ENCODE measurements around the gene HTR3D.

The HTR3D gene

GRCh38 chr3:184040010-184040409 is 8.5 kb downstream of the HTR3D start (continued):
- TF ChIP-seq TCF4 (CRISPR knock-in tag; IDR thresholded peaks at IDR 0.05; ENCODE audit: borderline replicate concordance) (no peak), OSR1 (CRISPR knock-in tag; IDR thresholded peaks at IDR 0.05) (no peak), RARB (CRISPR knock-in tag; IDR thresholded peaks at IDR 0.05) (no peak), TOX (CRISPR knock-in tag; IDR thresholded peaks at IDR 0.05; ENCODE audit: borderline replicate concordance) (no peak), ZNF70 (CRISPR knock-in tag; IDR thresholded peaks at IDR 0.05) (no peak), ZFP3 (CRISPR knock-in tag; IDR thresholded peaks at IDR 0.05) (no peak), ZNF565 (CRISPR knock-in tag; conservative IDR thresholded peaks at IDR 0.05; ENCODE audit: low read depth) (no peak), BACH2 (CRISPR knock-in tag; IDR thresholded peaks at IDR 0.05; ENCODE audit: borderline replicate concordance) (no peak)

- TF ChIP-seq POU6F1 (CRISPR knock-in tag; IDR thresholded peaks at IDR 0.05; ENCODE audit: borderline replicate concordance, low read depth) (no peak), ZNF565 (CRISPR knock-in tag; conservative IDR thresholded peaks at IDR 0.05; ENCODE audit: low read depth) (no peak), ZNF8 (CRISPR knock-in tag; IDR thresholded peaks at IDR 0.05) (no peak), OSR1 (CRISPR knock-in tag; IDR thresholded peaks at IDR 0.05) (no peak), ZFP3 (CRISPR knock-in tag; IDR thresholded peaks at IDR 0.05) (no peak), PATZ1 (CRISPR knock-in tag; IDR thresholded peaks at IDR 0.05; ENCODE audit: borderline replicate concordance) (no peak), CSRNP3 (CRISPR knock-in tag; IDR thresholded peaks at IDR 0.05) (no peak), ZNF70 (CRISPR knock-in tag; IDR thresholded peaks at IDR 0.05) (no peak), ZC3H10 (CRISPR knock-in tag; IDR thresholded peaks at IDR 0.05) (no peak), ESRRG (CRISPR knock-in tag; IDR thresholded peaks at IDR 0.05) (no peak), CSDC2 (CRISPR knock-in tag; IDR thresholded peaks at IDR 0.05) (no peak), SNAI2 (CRISPR knock-in tag; IDR thresholded peaks at IDR 0.05) (no peak), ARNTL (CRISPR knock-in tag; IDR thresholded peaks at IDR 0.05; ENCODE audit: borderline replicate concordance, low read depth) (no peak), CREB5 (CRISPR knock-in tag; IDR thresholded peaks at IDR 0.05; ENCODE audit: low read depth) (no peak), PPARA (CRISPR knock-in tag; IDR thresholded peaks at IDR 0.05; ENCODE audit: borderline replicate concordance) (no peak), GLIS3 (CRISPR knock-in tag; IDR thresholded peaks at IDR 0.05) (no peak)
Observed at GRCh38 chr3:184042617-184043016, 11.1 kb downstream of the HTR3D start.

GRCh38 chr3:184045995-184046394 is 14.5 kb downstream of the HTR3D start:
- no peak for ATAC-seq
- TF ChIP-seq PATZ1 (CRISPR knock-in tag; IDR thresholded peaks at IDR 0.05; ENCODE audit: borderline replicate concordance) (no peak), PPARA (CRISPR knock-in tag; IDR thresholded peaks at IDR 0.05; ENCODE audit: borderline replicate concordance) (no peak), TCF4 (CRISPR knock-in tag; IDR thresholded peaks at IDR 0.05; ENCODE audit: borderline replicate concordance) (no peak), ARNTL (CRISPR knock-in tag; IDR thresholded peaks at IDR 0.05; ENCODE audit: borderline replicate concordance, low read depth) (no peak), ISL1 (CRISPR knock-in tag; IDR thresholded peaks at IDR 0.05) (no peak), CREB5 (CRISPR knock-in tag; IDR thresholded peaks at IDR 0.05; ENCODE audit: low read depth) (no peak), ZNF565 (CRISPR knock-in tag; conservative IDR thresholded peaks at IDR 0.05; ENCODE audit: low read depth) (no peak), TSHZ2 (CRISPR knock-in tag; IDR thresholded peaks at IDR 0.05) (no peak), ZFP30 (CRISPR knock-in tag; IDR thresholded peaks at IDR 0.05) (no peak), BACH2 (CRISPR knock-in tag; IDR thresholded peaks at IDR 0.05; ENCODE audit: borderline replicate concordance) (no peak), TOX (CRISPR knock-in tag; IDR thresholded peaks at IDR 0.05; ENCODE audit: borderline replicate concordance) (no peak), CSRNP3 (CRISPR knock-in tag; IDR thresholded peaks at IDR 0.05) (no peak)

More at GRCh38 chr3:184042617-184043016, 11.1 kb downstream of the HTR3D start:
- no peak for ATAC-seq

Data from SK-N-SH treated with all-trans-retinoic acid at 6 μM for 48 hours (cell line).